Activated naive CD8-positive, alpha-beta T cell treated with anti-CD3 and anti-CD28 coated beads, Interleukin-2, amount 50 U/mL, for 16 hours (primary cell): ENCODE data around the gene STK39.

ENCODE experiments used
- DNase-seq: peaks from one replicate; pipeline ENCODE4 v3.0.0-alpha.2; 2020; ENCODE audit warnings: low read depth, low spot score

The STK39 gene

DNA sequence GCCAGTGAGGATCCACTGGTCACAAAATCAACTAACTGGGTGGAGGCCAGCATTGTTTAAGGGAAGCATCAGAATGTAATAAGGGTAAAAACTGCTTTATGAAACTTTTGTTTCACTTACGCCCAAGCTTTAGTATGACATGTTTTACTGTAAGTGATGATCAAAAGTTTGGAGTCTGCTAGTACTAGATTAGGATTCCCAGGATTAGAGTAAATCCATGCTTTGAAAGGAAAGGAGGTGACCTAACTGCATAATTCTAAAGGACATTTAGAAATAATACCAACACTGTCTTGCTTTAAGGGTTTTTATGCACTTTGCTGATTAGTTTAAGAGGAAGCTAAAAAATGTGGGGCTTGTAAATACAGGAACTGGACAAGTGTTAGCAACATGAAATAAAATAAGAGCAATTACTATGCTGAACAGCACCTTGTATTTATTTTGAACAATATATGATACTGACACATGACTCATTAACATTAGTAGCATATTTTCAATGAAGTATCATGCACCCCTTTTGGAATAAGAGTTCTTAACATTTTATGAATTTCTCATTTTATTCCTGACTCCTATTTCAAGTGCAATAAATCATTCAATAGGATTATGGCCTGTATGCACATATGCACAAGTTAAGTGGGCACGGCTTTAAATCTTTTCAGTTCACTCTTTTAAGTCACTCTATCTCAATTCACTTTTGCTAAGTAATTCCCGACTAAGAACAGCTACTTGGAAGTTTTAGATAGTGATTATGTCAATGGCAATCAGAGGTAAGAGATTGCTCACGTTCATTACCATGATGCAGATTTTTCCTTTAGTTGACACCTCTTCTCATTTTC lies 62.5 kb downstream of the STK39 start:
- DNase-seq: no peak

DNA sequence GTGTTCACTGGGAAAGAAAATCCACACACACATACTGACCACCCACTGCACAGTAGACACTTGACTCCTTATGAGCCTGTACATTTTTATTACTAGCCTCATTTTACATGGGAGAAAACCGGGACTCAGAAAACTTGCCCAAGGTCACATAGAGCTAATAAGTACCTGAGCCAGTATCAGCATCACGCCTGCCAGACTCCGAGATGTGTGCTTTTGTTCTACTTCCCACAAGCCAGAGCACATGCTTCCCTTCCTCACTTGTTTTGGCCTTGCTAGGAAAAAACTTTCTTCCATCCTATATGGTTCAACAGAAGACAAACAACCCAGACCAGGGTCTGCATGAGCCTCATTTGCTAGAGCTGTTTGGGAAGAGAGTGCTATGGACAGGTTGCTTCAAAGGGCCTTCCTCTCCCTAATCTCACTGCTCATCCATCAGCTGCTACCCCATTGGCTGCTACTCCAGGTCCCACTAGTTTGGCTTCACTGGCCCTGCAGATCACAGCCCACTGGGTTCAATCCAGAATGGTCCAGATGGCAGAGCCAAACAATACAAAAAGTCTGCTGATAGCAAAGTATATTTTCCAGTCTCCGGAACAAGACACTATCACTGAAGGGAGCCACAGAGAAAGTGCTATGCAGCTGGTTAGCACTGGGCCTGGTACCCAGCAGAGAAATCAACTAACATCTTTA lies 63.9 kb downstream of the STK39 start:
- no peak for DNase-seq

DNA sequence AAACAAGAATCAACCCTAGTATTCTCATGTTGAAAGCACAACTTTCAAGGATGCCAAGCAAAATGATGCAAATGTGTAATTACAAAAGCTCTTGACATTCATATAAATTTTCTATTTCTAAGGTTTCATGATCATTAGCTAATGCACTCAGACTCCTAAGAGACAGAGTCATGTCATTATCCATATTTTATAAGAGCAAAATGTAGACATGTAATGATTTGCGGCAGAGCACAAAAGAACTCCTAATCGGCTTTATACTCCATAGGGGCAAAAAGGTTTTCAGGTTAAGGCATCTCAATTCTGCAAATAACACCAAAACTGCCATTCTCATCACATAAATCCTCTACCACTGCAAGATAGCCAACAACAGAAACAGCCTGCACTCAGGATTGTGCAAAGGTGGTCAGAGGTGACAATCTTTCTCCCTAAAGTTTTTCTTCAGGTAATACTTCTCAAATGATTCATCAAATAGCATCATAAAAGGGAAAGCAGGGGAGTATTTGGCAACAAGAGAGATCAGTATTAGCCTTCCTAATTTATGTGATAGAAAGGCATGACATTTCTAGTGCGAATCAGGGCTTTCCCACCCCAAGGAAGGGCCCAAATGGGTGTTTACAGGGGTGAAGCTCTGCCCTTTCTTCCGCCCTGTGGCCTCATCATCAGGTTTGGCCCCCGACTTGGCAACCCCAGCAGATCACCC lies 64.7 kb downstream of the STK39 start:
- no peak for DNase-seq

DNA sequence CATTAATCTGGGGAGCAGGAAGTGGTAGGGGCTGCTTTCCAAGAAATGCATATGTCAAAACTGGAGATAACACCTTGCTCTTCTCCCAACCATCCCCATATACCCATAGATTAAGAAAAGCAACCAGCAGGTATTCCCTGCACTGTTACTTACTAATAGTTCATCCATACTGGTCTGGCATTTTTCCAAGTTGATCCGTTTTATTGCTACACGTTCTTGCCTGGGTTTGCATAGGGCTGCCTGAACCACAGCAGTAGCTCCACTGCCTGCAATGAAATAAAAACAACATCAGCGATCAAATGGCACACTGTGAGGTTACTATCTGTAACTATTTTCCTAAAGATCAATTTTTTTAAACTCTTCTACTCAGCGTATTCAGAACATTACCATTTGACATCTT lies 65.6 kb downstream of the STK39 start:
- no peak for DNase-seq

DNA sequence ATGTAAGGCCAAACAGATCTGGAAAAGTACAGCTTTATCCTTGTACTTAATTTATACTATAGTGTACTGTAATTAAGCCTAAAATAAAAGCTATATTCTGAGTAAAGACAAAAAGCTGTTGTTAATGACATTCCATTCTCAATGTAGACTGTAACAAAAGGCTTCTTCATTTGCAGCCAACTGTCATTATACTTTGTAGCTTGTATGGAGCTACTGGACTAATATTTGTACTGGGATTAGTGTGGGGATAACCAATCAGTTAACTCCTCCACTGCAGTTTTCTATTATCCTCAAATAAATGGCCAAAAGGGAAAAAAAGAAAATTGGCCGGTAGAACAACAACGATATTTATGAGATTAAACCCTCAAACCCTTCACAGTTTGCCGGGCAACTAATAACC lies 66.5 kb downstream of the STK39 start:
- DNase-seq: no peak

DNA sequence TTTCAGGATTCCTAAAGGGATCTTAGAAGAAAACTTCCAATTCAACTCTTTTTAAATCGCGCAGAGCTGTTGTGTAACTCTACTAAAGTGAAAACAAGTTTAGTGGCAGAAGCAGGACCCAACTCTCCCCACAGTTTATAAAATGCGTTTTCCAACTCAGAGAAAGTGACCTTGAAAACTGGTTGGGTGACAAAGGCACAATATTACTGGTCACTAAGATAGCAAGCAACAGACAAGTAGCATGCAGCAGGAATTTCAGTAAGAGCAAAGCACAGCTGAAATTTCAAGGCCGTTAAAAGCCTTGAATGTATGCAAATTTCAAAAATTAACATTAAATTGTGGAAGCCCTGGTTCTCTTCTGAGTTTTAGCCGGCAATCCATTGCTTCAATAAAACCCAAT lies 66.9 kb downstream of the STK39 start:
- no peak for DNase-seq

DNA sequence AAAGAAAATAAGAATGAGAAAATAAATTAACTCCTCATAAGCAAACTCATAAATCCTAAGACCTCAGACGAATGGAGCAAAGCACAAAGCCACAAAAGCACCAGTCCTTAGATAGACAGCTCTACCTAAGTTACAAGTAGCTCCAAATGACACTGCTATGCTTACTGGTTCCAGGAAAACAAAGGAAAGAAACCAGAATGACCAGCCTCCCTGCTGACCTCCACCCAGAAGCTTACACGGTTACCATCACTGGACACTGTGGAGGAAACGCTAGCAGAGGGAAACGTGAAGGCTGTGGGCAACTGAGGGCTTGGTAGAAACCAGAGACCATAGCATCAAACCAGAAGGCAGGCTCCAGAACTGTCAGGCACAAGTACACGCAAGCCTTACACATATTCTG lies 67.8 kb downstream of the STK39 start:
- DNase-seq: no peak

DNA sequence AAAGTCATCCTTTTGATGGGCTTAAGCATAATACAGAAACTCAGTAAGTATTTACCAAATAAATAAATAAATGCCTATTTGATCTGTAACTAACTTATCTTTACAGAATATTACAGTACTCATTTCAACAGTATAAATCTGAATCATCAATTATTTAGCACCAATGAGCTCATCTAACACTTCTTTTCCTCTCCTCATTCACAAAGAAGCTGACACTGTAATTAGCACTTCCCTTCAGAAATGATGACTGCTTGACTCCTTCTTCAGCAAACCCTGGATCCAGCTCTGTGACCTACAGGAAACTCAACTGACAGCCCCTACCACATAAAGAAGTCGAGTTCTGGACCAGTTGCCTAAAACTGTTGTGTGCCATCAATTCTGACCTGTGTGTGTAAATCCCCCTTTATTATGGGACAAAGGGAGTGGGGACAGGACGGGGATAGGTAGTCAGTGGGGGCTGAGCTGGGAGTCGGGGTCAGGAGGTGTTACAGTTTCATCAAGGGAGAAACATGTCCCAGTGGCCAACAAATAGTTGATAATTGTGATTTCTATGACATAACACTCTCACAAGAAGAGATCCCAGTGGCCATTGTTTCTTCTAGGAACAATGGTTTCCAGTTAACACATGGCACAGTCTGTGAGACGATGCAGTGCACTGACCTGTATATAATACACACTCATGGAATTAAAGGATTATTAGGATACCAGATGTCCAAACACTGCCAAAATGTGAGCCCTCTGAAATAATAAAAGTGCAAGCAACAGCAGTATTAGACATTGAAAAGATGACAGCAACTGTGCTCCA lies 68.7 kb downstream of the STK39 start:
- no peak for DNase-seq

DNA sequence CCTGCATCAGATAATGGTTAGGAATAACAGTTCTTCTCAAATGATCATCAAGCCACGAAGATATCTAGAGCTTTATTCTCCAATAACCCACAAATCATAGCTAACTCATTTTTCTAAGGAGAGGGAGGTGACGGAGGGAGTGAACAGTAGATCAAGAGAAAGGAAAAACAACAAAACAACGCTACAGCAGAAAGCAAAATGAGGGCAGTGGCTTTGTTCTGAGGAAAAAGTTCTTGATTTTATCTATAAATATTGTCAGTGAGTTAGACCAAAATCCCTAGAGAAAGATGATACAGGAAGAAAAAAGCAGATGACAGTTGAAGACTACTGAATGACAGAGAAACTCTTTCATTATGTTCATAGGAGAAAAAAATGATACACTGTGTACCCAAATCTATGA lies 71.0 kb downstream of the STK39 start:
- DNase-seq: no peak

DNA sequence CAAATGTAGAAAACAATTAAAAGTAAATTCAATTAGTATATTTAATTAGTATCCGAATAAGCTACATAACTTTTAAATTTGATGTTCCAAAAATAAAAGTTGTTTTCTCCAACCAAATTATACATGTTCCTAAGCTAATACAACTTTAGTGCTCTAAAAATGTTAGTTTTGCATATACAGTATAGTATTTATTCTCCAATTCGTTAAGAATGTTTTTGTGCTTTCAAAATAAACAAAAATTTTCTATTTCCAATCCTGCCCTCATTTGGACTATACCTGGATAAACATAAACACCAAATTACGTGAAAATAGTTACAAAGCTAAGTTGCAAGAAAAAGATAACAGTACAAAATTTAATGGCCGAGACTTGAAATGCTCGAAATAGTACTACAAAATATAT lies 71.9 kb downstream of the STK39 start:
- no peak for DNase-seq

DNA sequence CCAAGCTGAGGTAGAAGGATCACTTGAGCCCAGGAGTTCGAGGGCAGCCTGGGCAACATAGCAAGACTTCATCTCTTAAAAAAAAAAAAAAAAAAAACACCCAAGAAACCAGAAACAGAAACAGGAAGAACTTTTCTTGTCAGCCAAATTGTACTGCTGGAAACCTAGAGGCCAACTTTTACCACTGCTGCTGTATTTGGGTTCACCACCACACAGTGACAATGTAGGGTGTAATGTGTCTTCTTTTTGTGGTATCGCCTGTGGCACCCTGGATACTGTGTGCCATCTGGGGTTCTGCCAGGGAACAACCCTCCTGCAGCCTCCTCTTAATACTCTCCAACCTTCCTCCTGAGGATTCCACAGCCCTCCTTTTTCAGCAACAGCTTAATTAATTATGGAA lies 72.6 kb downstream of the STK39 start:
- DNase-seq: no peak

DNA sequence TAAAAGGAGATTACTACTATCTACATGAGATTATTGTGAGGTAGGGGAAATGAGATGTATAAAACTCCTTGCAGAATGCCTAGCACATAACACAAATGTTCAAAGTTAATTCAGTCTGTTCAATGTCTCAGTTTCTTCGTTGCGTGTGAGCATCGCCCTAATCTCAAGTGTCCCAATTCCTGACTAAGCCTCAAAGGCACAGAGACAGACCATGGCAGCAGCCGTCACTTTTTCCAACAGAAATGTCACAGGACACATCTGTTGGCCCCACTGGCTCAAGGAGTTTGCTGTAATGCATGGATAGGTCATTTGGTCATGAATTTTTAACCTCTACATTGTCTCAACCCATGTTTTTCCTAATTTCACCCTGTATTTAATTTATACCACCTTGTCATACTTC lies 75.3 kb downstream of the STK39 start:
- DNase-seq: no peak

DNA sequence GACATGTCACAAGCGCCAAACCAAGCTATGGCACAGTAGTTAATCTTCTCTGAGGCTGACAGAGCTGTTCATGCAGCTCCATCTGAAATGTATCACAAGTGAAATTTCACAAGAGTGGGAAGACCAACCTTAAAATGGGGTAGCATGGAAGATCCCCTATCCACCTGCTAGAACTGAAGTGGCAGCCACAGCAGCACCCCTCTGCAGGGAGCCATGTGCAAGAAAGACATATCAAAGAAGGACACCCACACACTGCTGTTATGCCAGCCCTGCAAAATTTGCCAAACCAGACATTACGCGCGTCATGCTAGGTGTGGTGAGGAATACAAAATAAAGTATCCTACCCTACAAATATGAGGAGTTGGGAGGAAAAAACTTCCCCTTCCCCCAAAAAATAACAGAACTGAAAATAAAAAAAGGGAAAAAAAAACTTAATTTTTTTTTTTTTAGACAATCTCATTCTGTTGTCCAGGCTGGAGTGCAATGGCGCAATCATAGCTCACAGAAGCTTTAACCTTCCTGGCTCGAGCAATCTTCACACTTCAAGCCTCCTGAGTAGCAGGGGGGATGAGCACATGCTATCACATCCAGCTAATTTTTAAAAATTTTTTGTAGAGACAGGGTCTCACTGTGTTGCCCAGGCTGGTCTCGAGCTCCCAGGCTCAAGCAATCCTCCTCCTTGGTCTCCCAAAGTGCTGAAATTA lies 76.2 kb downstream of the STK39 start:
- DNase-seq: no peak

DNA sequence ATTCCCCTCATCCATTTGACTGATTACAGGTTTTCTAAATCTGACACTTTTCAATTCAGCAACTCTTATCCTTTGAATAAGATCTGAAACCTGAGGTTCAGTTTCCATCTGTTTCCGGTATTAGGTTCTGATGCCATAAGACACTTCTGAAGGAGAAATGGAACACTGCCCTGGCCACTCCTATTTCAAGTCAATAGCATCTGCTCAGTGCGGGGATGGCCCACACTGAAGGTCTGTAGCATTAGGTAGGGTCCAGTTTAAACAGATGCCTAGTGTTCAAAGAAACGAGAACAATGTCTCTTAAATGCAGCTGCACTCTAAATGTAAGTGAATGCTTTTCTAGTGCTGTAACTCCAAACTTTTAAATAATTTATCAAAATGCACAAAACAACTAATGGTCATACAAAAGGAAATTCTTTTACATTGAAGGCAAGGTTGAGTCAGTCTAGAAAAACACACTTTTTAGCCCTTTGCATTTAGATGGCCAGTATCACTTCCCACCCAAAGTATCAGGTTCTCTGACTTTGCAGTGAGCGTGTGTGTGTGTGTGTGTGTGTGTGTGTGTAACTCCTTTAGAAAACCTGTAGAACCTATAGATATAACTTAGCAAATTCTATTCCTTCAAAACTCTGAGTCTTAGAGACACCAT lies 78.2 kb downstream of the STK39 start:
- no peak for DNase-seq

DNA sequence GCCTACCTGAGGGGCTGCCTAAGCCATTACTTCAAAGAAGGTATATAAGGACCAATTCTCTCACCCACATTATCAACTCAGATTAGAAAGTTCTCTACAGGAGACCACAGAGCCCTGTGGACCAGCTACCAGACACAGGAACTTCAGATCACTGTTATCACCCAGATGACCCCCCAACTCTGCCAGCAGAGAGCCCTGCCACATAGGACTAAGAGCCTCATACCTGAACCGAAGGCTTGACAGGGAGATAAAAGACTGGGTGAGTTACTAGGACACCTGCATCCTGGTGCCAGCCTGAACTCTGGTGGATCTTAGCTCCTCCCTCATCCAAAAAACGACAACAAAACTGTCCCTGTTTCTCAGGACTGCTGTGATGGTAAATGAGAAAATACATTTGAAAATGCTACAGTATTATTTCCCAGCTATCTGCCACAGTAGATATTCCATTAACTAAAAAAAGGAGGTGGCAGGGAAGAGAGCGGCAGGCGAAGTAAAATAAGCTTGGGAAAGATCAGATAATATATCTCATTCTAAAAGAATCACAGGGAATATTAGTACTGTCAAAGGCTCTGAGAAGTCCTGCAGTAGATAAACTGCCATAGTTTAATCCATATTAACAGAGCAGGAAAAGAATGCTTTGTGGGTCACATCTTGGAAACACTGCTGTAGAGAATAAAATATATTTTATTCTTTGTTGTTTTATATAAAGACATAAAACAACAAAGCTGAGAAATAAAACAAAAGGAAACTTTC lies 79.7 kb downstream of the STK39 start:
- DNase-seq: no peak

DNA sequence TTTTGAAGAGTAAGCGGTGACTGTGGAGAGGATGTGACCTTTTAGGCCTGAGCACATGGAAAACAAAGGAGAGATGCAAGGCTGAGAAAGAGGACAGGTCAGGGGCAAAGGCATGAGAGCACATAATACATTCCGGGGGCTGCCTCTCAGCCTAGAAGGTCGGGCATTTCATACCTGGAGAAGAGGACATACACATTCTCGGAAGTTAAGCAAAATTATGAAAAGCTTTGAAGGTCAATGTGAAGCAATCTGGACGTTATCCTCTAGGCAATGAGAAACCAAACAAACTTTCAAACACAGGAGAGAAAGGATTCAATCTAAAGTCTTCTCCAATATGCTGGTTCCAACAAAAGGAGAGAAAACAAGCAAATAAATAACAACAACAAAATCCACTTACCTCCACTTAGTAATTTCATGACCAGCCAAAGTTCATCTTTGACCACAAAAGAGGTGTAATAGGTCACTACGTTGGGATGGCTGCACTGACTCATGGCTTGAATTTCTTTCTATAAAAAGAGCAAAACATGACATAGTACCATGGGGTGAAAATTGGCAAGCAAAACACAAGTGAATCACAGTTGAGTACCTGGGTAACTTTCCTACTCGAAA lies 80.4 kb downstream of the STK39 start:
- no peak for DNase-seq

DNA sequence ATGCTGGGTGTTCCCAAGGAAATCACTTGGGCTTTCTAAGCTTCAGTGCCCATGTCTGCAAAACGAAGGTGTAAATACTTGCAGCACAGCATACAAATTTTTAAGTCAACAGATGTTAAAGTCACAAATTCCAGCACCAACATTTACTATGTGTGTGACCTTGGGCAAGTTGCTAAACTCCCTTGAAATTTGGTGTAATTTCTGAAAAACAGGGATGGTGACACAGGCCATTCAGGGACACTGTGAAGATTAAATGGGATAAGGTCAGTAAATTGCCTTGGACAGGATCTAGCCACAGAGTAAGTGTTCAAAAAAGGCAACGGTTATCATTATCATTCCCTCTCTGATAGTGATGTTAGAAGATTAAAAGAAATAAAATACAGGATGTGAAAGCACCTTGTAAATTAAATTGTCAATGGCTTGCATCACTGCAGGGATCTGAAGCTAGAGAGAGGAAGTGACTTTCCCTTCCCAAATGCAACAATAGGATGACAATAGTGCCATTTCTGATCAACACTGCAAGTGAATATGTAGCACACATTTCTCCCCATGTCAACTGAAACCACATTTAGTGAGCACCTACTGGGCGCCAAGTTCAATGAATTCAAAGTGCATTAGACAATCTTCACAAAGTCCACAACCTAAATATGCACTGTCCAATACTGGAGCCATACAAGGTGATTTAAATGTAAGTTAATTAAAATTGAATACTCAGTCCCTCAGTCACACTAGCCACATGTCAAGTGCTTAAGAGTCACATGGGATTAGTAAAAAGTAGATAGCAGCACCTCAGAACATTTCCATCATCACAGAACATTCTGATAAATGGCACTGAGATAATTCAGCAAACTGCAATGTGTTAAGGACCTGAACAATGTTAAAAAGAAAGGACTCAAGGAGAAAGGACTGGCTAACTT lies 81.2 kb downstream of the STK39 start:
- no peak for DNase-seq

DNA sequence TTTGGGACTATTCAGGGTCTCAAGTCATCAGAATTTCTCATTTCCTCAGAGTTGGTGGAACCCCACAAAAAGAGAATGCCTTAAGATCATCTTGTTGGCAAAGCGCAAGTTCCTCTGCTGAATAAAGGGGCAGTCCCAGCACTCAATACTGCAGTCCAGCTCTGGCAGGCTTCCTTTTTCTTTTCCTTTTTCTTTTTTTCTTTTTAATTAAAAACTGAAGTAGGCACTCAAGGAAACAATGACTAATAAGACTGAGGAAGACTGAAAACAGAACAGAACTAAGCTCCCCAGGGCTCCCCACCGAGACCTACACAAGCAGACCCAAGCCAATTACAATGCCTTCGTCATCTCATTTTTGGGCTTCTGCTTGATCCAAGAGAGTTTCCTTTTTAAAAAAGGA lies 82.0 kb downstream of the STK39 start:
- no peak for DNase-seq

DNA sequence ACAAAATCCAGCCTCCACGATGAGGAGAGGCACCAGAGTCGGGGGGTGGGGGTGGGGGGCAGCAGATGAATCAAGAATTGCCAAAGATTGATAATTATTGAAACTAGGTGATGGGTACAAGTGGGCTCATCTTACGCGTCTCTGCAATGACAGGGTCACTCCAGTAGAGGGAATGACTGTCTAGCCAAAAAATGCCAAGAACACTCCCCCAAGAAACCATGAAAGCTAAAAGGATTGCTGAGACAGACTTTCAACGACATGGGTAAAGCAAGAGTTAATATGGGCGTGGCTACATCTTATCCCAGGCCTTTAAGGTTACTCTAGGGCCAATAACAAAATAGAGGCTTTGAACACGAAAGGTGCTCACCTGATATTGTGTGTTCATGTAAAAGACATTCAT lies 86.5 kb downstream of the STK39 start:
- no peak for DNase-seq
